Right lobe of liver (tissue), 4 donors: ENCODE results near the gene MAST3.

Experiments used
- POLR2A ChIP-seq: fragments of 450-650 bp; IDR thresholded peaks from one replicate; pipeline ENCODE4 v1.6.1; 2017; ENCODE audit warnings: antibody characterized with exemption, mild to moderate bottlenecking
- TF ChIP-seq, protein P1 (sequence below), 4 donors: fragments of 200-600 bp in 3 of 4; fragments of 450-650 bp in 1 of 4; IDR thresholded peaks; one replicate each; pipeline versions ENCODE4 v1.5.1 to v1.8.0; 2016 to 2022; ENCODE audit warnings: antibody characterized with exemption in 4 of 4, mild to moderate bottlenecking in 2 of 4
- donor health status: DM: no; HTN: no; CAD: no.
- donor health status: DM: no; HTN: no; CAD: no.
- donor health status: DM: no; HTN: yes; CAD: no.

DNA sequence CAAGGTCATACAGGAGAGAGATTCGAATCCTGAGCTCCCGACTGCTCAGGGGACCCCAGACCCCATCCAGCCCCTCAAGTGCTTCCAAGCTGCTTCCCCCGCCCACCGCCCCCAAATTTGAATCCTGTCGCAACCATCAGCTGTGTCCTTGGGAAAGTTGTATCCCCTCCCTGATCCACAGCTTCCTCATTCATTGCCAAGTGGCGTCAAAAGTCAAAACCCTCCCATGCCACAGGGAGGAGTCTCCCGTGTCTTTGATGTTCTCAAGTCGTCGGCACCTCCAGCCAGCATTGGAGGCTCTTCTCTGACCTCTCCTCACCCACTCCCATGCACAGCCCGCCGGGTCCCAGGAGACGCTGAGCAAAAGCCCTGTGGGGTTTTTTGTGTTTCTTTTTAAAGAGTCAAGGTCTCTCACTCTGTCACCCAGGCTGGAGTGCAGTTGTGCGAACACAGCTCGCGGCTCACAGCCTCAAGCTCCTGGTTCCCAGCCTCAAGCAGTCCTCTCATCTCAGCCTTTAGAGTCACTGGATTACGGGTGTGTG is 73.2 kb downstream of the MAST3 start:
- peak; percentile 54 for TF ChIP-seq POLR2A
- TF ChIP-seq, protein P1, sequence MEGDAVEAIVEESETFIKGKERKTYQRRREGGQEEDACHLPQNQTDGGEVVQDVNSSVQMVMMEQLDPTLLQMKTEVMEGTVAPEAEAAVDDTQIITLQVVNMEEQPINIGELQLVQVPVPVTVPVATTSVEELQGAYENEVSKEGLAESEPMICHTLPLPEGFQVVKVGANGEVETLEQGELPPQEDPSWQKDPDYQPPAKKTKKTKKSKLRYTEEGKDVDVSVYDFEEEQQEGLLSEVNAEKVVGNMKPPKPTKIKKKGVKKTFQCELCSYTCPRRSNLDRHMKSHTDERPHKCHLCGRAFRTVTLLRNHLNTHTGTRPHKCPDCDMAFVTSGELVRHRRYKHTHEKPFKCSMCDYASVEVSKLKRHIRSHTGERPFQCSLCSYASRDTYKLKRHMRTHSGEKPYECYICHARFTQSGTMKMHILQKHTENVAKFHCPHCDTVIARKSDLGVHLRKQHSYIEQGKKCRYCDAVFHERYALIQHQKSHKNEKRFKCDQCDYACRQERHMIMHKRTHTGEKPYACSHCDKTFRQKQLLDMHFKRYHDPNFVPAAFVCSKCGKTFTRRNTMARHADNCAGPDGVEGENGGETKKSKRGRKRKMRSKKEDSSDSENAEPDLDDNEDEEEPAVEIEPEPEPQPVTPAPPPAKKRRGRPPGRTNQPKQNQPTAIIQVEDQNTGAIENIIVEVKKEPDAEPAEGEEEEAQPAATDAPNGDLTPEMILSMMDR (IDR thresholded peaks at IDR 0.05): no peak
